ENCODE data around the gene SPTB.
"Not testable (repeated sequence)": the region's sequence is repeated elsewhere in the genome, so short reads cannot be mapped to it uniquely, and the experiment has no call there.

The SPTB gene

DNA sequence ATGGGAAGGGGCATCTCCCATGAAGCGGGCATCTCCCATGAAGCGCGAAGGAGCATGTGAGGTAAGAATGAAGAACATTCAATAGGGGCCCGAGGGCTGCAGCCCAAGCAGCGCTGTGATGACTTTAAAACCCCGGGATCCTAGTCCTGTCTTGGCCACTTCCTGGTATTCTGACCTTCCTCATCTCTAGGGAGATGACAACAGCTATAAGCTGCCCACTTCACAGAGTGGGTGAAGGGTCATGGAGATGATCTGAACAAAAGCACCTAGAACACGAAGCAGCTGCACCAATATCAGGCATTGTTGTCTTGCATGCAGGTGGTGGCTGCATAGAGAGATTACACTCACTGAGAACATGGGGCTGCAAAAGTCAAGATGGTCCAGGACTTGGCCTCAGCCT is 64.5 kb downstream of the SPTB start:
- no peak for DNase-seq

DNA sequence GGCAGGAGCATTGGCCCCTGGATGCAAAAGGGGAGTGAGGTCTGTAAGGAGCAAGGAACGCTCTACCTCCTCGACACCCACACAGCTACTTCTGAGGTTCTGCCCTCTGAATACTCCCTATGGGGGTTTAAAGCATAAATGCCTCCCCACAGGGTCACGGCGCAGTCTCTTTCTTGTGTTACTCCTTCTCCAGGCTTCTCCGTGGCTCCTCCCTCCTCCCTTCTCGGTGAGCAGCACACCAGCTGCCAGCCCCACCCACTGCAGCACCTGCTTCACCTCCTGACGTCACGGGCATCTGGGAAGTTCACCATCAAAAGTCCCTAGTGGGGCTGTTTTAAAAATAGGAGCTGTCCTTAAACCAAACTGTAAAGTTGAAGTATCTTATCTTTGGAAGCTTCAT is 67.3 kb downstream of the SPTB start:
- no peak for DNase-seq

DNA sequence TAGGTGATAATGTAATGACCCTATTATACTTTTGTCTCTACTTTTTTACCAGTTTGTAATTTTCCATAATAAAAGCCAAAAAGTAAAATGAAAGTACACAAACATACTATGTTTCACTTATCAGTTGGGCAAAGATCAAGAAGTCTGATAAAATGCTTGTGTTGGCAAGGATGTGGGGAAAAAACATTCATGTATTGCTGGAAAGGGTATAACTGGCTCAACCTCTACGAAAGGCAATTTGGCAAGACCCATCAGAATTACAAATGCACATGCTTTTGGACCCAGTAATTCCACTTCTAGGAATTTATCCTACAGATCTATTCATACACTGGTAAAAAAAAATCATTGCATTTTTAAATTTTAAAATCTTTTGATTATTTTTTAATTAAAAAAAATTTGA is 68.0 kb downstream of the SPTB start:
- no peak for DNase-seq

DNA sequence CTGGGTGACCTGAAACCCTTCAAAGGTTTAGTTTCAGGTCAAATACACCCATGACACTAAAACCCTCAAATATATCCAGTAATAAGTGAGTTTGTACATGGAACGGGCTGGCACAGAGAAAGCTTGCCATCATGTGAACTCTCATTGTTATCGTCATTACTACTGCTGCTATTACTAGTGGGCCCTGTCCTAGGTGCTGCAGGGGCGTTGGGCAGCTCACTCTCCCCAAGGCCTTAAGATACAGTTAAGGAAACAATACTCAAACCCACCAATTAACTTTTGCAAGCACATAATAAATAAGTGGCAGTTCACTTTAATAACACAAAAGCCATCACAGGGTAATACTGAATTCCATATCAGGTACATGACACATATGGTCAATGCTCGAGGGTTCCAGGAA is 71.3 kb downstream of the SPTB start:
- no peak for DNase-seq

DNA sequence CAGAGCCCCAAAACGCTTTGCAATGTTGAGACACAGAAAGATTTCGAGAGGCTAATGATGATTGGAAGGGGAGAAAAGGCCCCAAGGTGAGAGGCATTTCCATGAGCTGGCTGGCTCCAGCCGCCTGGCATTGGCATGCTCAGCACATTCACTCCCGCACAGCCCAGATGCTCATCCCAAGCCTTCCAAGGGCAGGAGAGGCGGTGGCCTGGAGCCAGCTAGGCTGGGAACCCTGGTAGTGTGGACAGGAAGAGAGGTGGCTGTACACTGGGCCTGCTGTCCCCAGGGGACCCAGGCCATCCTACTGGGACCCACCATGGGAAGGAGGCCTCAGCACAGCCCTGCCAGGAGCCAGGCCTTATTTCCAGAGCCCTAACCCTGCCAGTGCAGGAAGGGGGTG is 72.2 kb downstream of the SPTB start:
- DNase-seq: no peak

DNA sequence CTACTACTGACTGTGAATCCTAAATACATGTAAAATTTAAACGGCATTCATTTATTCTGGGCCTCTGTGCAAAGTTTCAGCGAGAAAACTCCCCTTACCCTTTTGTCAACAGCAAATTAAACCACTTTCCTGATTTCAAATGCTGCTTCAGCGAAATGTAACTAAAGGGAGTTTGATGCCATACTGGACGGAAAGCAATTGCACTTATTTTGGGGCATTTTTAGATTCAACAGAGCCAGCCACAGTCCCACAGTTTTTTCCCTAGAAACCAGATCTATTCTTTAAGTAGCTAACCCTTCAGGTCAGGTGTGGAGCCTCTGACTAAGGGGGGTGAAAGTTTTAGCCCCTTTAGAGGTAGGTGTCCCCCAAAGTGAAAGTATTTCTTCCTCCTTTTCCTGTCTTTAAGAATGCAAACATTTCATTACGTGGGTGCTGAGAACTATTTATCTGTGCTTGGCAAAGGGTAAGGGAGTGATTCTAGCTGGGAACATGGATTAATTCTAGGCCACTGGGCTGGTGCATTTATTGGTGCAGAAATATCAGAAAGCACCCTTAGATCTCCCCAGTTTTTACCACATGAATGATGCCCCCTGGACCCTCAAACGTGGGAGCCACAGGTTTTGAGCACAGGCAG is 72.7 kb downstream of the SPTB start:
- no peak for DNase-seq

DNA sequence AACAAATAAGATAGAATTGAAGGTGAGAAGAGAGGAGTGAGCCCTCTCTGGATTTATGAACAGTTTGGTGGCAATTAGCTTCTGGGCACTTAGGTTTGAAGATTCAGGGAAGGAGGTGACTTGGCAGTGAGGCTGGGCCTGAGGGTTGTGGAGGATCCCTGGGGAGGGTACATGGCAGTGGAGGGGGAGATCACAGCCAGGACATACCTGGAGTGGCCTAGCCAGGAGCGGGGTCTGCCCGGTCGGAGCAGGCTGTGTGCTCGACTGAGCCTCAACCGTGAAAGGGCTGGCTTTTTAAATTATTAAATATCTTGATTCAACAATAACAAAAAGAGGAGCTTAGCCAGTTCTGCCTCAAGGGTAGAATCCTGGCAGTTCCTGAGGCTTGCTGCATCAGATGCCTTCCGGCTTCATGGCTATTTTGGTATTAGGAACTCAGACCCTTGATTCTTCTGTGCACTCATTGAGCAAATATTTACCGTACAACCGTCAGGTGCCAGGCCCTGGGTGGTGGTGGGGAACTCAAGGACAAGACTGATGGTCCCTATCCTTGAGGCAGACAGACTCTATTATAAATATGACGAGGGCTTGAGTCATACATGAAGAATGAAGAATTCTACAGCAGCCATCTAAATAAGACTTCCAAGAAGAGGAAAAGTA is 73.4 kb downstream of the SPTB start:
- DNase-seq: no peak

DNA sequence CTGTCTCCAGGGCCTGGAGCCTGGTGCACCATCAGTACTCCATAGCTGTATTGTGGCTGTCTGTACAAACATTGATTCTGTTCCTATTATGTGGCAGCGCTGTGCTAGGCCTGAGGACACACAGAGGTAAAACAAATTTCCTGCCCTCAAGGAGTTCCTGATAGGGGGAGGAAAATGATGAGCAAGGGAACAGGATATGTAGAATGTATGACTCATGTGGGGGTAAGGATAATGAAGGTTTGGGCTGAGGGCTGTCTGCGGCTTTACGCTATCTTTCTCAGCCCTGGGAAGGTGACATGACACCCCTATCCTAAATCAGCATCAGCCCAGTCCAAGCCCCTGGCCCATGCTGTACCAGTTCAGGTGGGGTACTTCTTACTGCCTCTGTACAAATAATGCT is 74.1 kb downstream of the SPTB start:
- not testable (repeated sequence) for DNase-seq

DNA sequence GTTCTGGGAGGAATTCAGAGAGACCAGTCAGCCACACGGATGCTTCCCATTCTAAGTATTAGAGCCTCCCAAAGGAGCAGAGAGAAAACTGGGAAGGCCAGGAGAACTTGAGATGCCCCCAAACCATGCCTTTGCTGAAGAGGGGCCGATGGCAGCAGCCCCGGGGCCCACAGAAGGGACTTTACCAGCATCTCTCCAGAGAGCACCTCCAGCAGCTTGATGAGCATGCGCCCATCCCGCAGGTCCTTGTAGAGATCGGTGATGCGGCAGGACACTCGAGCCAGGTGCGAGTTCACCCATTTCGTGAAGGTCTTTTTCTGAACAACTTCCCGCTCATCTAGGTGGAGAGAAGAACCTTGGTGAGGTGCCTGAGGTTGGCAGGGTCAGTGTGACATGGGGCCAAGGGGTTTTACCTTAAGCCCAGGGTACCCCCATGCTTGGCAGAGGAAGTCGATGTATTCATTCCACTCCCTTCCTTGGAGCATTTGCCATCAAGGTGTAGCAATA is 74.9 kb downstream of the SPTB start:
- DNase-seq: no peak

DNA sequence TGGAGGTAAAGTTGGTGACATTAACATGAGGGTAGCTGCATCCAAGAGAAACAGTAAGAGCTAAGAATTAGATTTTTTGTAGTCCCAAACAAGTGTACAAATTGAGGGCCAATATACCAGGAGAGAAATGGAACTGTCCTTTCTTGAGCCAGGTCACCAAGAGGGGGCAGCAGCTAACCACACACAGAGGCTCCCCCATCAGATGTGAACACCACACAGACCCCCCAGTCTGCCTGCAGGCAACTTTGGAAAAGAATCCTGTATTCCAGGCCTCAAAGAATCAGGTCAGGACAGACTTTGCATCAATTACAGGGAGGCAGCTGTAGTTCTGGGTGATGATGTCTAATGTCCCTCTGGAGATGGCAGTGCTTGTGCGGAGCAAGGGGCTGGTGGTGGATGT is 77.9 kb downstream of the SPTB start:
- no peak for DNase-seq

DNA sequence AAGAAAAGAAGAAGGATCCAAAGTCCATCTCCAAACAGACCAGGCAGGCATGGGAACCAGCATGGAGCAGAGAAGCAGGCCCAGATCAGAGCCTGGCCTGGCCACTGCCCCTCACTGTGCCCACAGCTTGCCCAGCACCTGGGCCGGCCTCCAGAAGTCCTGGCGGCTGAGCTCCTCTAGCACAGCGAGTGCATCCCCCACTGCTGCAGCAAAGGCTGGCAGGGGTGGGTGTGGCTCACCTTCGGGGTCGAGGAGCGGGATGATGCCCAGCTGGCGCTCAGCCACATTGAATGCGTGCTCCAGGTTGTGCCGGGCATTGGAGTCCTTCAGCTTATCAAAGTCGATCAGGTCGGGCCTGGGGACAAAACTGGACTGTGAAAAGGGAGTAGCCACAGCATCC is 78.7 kb downstream of the SPTB start:
- no peak for DNase-seq

DNA sequence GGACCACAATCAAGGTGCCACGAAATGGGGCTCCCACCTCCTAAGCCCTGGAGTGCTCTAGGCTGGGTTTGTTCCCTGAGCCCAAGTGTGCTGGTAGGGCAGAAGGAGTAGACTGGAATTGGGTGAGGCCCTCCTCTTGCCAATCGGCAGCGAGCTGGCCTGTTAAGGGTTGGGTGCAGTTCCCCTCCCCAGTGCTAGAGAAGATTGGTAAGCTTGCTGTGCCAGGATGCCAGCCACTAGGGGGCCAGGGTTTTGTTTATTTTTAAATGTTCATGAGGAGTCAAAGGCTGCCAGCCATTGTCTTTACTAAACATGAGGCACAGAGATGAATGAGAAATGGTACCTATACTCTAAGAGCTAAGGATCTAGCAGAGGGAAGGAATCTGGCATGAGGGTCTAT is 79.7 kb downstream of the SPTB start:
- no peak for DNase-seq

DNA sequence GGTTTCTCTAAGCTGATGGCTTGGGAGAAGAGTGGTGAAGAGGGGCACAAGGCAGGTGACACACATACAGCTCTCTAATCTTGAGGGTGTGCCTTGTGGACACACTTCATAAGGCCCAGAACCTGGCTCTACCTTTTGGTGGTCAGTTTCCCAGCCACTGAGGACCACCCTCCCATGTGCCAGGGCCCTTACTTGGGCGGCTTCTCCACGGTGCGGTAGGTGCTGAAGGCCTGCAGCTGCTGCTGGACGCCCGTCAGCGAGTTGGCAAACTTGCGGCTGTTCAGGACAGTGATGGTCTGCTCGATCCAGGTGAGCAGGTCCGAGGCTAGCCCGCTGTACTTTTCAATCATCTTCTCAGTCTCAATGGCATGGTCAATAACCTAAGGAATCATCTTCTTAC is 80.2 kb downstream of the SPTB start:
- DNase-seq: no peak

DNA sequence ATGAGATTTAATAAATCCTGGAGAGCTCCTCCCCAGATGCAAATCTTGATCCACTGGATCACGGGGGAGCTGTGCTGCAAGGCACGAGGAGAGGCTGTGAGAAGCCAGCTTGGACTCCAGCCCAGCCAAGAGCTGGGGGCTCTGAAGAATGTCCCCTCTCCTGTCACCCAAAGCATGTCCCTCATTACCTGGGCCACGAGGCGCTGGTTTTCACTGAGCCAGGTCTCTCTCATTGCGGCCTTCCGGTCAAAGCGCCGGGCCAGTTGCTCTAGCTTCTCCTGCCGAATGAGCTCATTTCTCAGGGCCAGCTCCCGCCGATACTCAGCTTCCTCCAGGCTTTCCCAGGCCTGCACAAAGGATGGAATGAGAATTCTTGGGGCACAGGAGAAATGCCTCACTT is 83.3 kb downstream of the SPTB start:
- no peak for DNase-seq

DNA sequence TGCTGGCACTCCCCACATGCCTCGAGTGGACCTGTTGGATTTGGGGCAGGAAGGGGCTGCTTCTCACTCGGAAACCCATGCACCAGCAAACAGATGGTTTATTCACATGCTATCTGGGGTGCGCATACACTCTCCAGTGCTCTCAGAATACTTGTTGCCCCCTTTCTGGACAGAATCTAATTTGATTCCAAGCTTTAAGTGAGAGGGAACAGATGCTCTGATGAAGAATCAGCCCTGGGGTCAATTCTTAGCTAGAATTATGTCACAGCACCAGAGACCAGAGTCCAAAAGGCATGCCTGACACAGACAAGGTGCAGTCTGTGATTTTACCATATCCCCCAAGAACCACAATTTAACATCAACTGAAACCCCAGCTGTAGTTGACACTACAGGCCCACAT is 83.8 kb downstream of the SPTB start:
- DNase-seq: no peak

DNA sequence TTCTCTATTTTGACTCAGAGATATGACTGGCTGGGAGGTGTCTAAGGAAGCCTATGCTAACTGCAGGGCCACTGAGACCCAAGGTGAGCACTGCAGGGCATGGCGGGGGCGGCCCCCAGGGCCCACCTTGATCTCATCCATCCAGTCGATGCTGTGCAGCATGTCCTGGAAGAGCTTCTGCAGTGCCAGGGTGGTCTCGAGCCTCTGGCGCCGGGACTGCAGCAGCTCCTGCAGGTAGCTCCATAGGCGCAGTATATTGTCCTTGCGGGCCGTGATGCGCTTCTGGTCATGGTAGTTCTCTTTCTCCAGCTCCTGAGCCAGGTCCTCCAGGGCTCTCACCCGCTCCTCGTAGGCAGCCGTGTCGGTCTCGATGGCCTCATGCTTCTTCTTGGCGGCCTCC is 84.5 kb downstream of the SPTB start:
- no peak for DNase-seq

DNA sequence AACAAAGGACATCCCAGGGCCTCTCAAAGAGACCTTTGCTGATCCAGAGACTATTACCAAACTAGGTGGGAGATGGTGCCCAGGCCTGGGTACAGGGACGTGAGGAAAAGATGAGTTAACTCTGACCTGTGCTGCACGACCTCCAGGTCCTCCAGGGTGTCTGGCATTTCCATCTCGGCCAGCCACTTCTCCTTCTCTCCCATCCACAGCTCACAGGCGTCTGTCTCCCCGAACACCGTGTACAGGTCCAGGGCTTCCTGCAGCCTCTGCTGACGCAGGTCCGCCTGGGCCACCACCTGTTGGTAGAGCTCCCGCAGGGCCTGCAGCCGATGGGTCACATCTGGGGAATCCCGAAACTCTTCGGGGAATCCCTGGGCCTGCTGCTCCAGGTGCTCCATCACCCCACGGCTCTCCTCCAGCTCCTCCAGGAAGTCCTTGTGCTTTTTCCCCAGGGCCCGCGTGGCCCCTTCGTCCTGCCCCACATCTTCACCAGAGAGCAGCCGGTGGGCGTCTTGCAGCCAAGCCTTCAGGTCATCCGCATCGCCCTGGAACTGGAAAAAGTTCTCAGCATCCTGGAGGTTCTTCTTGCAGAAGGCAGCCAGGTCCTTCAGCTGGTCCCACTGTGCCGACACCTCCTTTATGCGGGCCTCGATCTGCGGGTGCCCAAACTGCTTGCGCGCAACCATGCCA is 86.7 kb downstream of the SPTB start:
- no peak for DNase-seq

DNA sequence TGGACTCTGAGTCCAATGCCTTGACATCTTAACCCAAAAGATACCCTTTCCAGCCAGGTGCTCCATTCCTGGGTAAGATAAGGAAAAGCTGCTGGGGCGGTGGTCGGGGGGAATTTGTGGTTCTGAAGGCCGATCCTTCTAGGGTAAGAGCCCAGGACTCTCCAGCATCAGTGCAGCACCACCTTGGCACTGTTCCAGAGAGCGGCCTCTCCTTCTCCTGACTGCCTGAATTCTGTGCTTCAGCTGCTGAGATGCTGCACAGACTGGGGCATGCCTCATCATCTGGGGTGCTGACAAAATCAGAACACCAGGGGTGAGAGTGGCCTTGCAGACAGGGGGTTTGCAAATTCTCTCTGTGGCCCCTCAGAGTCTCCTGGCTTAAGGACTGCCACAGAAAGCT is 87.5 kb downstream of the SPTB start:
- no peak for DNase-seq

DNA sequence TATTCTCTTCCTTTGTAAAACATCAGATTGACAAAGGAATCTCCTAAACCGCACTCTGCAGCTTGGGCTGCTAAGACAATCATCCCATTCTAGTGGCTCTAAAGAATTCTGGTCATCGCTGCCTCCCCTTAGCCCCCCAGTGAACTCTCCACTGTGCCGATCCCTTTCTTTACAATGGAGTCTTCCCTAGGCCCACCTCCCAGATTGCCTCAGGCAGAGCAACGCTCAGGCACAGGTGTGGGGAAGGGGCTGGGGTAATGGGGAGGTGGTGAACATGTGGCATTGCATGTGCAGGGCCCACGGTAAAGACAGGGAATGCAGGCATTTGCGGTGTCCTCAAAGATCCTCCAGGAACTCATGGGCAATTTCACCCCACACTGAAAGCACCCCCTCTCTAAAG is 89.2 kb downstream of the SPTB start:
- DNase-seq: no peak

DNA sequence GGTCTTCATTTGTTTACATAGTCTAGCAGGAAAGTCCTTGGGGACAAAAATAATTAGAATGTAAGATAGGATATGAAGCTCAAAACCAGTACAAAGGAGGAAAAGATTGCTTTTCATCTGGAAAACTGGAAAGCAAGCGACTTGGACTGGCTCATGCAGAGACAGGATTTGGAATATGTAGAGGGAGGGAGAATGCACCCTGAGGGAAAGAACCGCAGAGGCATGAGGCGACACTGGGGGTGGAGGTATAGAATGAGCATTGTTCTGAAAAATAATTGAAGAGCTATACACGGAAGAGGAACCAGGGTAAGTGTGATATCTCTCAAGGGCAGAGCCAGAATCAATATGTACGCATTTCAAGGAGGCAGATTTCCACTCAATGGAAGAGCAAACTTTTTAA is 90.0 kb downstream of the SPTB start:
- DNase-seq: no peak

DNA sequence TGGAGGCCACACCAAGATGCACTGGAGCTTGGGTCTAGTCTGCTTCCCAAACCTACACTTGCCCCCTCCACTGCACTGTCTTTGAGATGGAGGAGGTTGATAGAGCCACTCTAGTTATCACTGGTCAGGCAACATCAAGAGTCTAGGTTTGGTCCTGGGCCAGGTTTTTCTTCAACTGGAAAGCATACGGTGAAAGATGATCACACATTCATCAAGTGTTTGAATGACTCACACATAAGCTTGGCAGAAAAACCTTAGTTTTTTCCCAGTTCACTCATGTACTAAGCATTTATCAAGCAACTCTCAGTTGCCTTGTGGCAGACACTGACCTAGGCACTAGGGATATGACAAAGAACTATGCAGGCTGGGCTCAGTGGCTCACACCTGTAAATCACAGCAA is 91.0 kb downstream of the SPTB start:
- DNase-seq: no peak

DNA sequence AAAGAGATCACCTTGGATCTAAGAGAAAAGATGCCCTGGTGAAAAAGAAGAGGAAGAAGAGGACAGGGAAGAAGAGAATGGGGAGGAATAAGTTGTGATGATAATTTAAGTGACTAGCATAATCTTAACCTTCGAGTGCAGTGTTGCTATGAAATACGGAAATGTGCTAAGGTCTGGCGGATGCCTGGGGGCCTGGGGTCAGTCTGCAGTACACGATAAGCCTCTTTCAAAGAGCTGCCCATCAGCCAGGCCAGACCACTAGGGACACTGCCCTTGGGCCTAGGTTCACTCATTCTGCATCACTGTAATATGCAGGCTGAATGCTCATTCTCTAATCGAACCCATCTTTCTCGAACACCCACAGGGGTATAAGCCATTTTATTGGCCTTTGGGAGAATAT is 92.1 kb downstream of the SPTB start:
- no peak for DNase-seq

DNA sequence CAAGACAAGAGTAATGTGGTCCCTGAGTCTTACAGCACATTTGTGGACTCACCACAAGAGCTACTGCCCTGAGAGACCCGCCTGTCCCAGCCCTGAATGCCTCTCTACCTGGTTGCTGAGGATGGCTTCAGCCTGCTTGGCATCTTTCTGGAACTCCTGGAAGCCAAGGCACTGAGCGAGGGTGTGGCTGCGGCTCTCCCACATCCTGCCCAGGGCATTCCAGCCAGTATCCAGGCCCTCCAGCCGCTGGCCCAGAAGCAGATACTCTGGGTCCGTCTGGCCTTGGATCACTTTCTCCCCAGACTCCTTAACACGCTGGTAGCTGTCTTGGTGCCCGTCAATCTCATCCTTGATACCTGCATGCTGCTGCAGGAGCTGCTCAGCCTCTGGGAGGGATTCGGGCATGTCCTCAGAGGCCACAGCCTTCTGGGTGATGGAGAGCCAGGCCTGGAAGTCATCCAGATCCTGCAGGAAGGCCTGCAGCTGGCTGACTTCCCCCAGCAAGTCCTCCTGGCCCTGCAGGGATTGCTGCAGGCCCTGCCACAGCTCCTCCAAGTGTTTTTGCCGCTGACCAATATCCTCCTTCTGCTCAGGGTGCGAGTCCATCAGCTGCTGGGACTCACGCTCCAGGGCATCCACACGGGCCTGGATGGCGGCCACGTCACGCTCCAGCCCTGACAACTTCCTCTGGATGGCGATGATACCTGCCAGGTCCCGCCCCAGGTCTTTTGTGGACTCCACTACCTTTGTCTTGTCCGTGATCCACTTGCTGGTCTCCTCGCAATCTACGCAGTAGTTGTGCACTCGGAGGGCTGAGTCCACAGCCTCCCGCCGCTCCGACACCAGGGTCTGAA is 93.2 kb downstream of the SPTB start:
- DNase-seq: no peak

DNA sequence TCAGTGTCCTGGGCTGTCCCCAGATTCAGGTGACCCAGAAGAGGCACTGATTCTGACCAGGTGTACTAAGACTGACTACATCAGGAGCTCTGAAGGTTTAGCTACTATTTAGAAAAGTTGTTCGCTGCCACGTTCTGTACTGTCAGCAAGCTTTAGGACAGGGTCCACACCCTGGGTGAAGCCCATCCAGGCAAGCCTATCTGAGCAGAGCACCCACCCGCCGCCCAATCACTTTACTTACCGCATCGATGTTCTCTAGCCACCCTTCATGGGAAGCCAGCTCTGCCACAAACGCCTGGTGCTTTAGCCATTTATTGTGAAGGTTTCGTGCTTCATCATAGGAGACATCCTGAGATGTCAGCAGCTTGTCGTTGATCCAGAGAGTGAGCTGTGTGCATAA is 95.7 kb downstream of the SPTB start:
- DNase-seq: no peak

Data from stimulated activated naive CD4-positive, alpha-beta T cell treated with Interleukin-2 at 50 U/mL for 16 hours (primary cell).